Upper lobe of left lung (tissue), 6 donors: ENCODE results near the gene SCN4B. TPM values are rescaled to one million over a fixed set of nuclear protein-coding genes. Genes with fewer than 3 reads are reported as not detected.
"Not testable (repeated sequence)": the region's sequence is repeated elsewhere in the genome, so short reads cannot be mapped to it uniquely, and the experiment has no call there.

ENCODE experiments used
- ATAC-seq, 2 donors: fragments of 200-7000 bp; cut with Tn5 transposase; one replicate each; pipeline ENCODE4 v1.9.1; 2022; ENCODE audit warnings: mild to moderate bottlenecking in 2 of 2, moderate library complexity in 2 of 2; ENCODE audit not compliant: low FRiP score in 2 of 2
- DNase-seq, 2 donors: peaks; one replicate each; pipeline ENCODE4 v3.0.0-alpha.2; 2019 to 2020
- H3K27ac ChIP-seq, 4 donors: fragments of 200-600 bp; sonication (generic); one replicate each; pipeline ENCODE4 v1.5.1; 2016 to 2019
- H3K27me3 ChIP-seq, 4 donors: fragments of 200-600 bp; sonication (generic); one replicate each; pipeline ENCODE4 v1.5.1; 2017 to 2019
- H3K36me3 ChIP-seq, 4 donors: fragments of 200-600 bp; sonication (generic); one replicate each; pipeline ENCODE4 v1.5.1; 2016 to 2019
- H3K4me1 ChIP-seq, 4 donors: fragments of 200-600 bp; sonication (generic); one replicate each; pipeline ENCODE4 v1.5.1; 2018 to 2019
- H3K4me3 ChIP-seq, 4 donors: fragments of 200-600 bp; sonication (generic); one replicate each; pipeline ENCODE4 v1.5.1; 2017 to 2019; ENCODE audit warnings: mild to moderate bottlenecking in 2 of 4, moderate library complexity in 1 of 4
- H3K9me3 ChIP-seq, 4 donors: fragments of 200-600 bp; sonication (generic); one replicate each; pipeline ENCODE4 v1.5.1; 2018 to 2019
- CTCF ChIP-seq, 6 experiments: fragments of 450-650 bp in 4 of 6; fragments of 200-600 bp in 2 of 6; sonication (generic) in 2 of 6; IDR thresholded peaks; one replicate each; pipeline ENCODE4 v1.5.1; 2016 to 2019; ENCODE audit warnings: antibody characterized with exemption in 6 of 6
- EP300 ChIP-seq, 4 donors: sonication (generic); formaldehyde crosslinking; IDR thresholded peaks; one replicate each; pipeline ENCODE4 v1.5.1; 2017; ENCODE audit warnings: antibody characterized with exemption in 4 of 4, control low read depth in 2 of 4
- POLR2A ChIP-seq, 4 donors: fragments of 450-650 bp; IDR thresholded peaks; one replicate each; pipeline ENCODE4 v1.5.1; 2016 to 2017; ENCODE audit warnings: antibody characterized with exemption in 4 of 4, mild to moderate bottlenecking in 2 of 4
- POLR2AphosphoS5 ChIP-seq, 2 donors: sonication (generic); formaldehyde crosslinking; IDR thresholded peaks; one replicate each; pipeline ENCODE4 v1.5.1; 2017; ENCODE audit warnings: antibody characterized with exemption in 2 of 2
- WGBS, 2 donors: methylation state at CpG; one replicate each; pipeline ENCODE4 v1.1.5; 2017 to 2018; 5-methylcytosine and 5-hydroxymethylcytosine counted together
- total RNA-seq, 6 donors: library from RNA; depleted of rRNA in 4 of 6; stranded (reverse); fragments of >200 nt in 4 of 6; gene quantifications; one replicate each; pipeline versions ENCODE4 v1.1.0 to v1.2.1, GENCODE V29; 2016 to 2021
- donor health status: DM: no; HTN: no; CAD: no; lungs with moderate emphysema.
- donor health status: DM: no; HTN: yes; CAD: no; lungs with severe emphysema.

SCN4B gene
- total RNA-seq, 6 donors from 2014 or later = under 0.01 to 5.5 (median 3.3) TPM

GRCh38 chr11:118199135-118199534 is 46.5 kb upstream of the SCN4B start:
- no peak for TF ChIP-seq POLR2AphosphoS5 (IDR thresholded peaks at IDR 0.05)
- no peak for TF ChIP-seq CTCF (IDR thresholded peaks at IDR 0.05)
- no peak for TF ChIP-seq POLR2A (IDR thresholded peaks at IDR 0.05)
- TF ChIP-seq EP300 (IDR thresholded peaks at IDR 0.05) = no peak
- DNase-seq = no peak
- ATAC-seq = no peak
- WGBS, 2 donors = 77 to 79% methylated on average over 6 of the region's 6 CpGs
- Histone ChIP-seq H3K27ac (no peak overlapping the region), H3K4me1 (peaks cover 10 to 19% (median 16%) of the 10 kb centered on the region in 4 donors), H3K36me3 (peaks cover 0 to 4% (median 0%) of the 10 kb centered on the region in 4 donors), H3K27me3 (peaks cover 0 to under 1% (median 0%) of the 10 kb centered on the region in 4 donors), H3K4me3 (no peak overlapping the region), H3K9me3 (no peaks in the 10 kb centered on the region)

- peak; percentile 64 to 80 for ATAC-seq
These were observed 45.7 kb upstream of the SCN4B start for GRCh38 chr11:118198370-118198769.

GRCh38 chr11:118194835-118195627 is 42.4 kb upstream of the SCN4B start:
- no peaks in the 10 kb centered on the region for H3K27me3 ChIP-seq
- ATAC-seq (peak; percentile 94 to 96), DNase-seq (peak in 1 of 2 donors; percentile 88)
- H3K27ac ChIP-seq = peak overlapping the region in 3 of 4 donors; percentile 30 to 44 (median 43)
- H3K36me3 ChIP-seq = no peaks in the 10 kb centered on the region
- peaks cover 10 to 19% (median 16%) of the 10 kb centered on the region in 4 donors for H3K4me1 ChIP-seq
- 36 to 55% methylated on average over 9 to 10 of the region's 10 CpGs for whole genome bisulfite sequencing, 2 donors
- no peak overlapping the region for H3K4me3 ChIP-seq
- TF ChIP-seq POLR2AphosphoS5 (IDR thresholded peaks at IDR 0.05) (peak in 1 of 2 donors; percentile 44), EP300 (IDR thresholded peaks at IDR 0.05) (no peak), POLR2A (IDR thresholded peaks at IDR 0.05) (peak in 1 of 4 donors; percentile 23)
- no peaks in the 10 kb centered on the region for H3K9me3 ChIP-seq

More at GRCh38 chr11:118198370-118198769, 45.7 kb upstream of the SCN4B start:
- peak; percentile 73 to 84 for DNase-seq
- Histone ChIP-seq H3K4me3 (peak overlapping the region in 1 of 4 donors; percentile 15), H3K27ac (peak overlapping the region in 1 of 4 donors; percentile 38), H3K27me3 (no peaks in the 10 kb centered on the region), H3K36me3 (peaks cover 0 to 4% (median 0%) of the 10 kb centered on the region in 4 donors), H3K4me1 (peaks cover 10 to 19% (median 16%) of the 10 kb centered on the region in 4 donors), H3K9me3 (no peaks in the 10 kb centered on the region)
- TF ChIP-seq POLR2AphosphoS5 (IDR thresholded peaks at IDR 0.05) = no peak
- TF ChIP-seq CTCF (IDR thresholded peaks at IDR 0.05) = peak; percentile 61 to 86 (median 82)
- no peak for TF ChIP-seq POLR2A (IDR thresholded peaks at IDR 0.05)
- TF ChIP-seq EP300 (IDR thresholded peaks at IDR 0.05) = no peak
- WGBS, 2 donors = 0 to 1% methylated on average over 8 to 9 of the region's 9 CpGs

- Histone ChIP-seq H3K9me3 (no peaks in the 10 kb centered on the region), H3K4me3 (no peak overlapping the region), H3K27ac (no peak overlapping the region), H3K4me1 (peaks cover 10 to 18% (median 16%) of the 10 kb centered on the region in 4 donors), H3K36me3 (no peaks in the 10 kb centered on the region), H3K27me3 (no peaks in the 10 kb centered on the region)
- no peak for ATAC-seq
- DNase-seq = no peak
- WGBS, 2 donors = 61 to 72% methylated on average over 6 of the region's 6 CpGs
- TF ChIP-seq POLR2AphosphoS5 (IDR thresholded peaks at IDR 0.05) = no peak
- no peak for TF ChIP-seq POLR2A (IDR thresholded peaks at IDR 0.05)
- no peak for TF ChIP-seq CTCF (IDR thresholded peaks at IDR 0.05)
- no peak for TF ChIP-seq EP300 (IDR thresholded peaks at IDR 0.05)
These were observed 41.4 kb upstream of the SCN4B start for GRCh38 chr11:118193910-118194566.

- 89 to 93% methylated on average over 5 of the region's 5 CpGs for WGBS, 2 donors
- DNase-seq, H3K36me3 ChIP-seq, H3K27ac ChIP-seq, H3K9me3 ChIP-seq, H3K4me3 ChIP-seq, H3K27me3 ChIP-seq, ATAC-seq: not testable (repeated sequence)
- peaks cover 3 to 11% (median 9%) of the 10 kb centered on the region in 4 donors for H3K4me1 ChIP-seq
These were observed 40.2 kb upstream of the SCN4B start for GRCh38 chr11:118192817-118193216.

- 67 to 82% methylated on average over 2 of the region's 2 CpGs for WGBS, 2 donors
- not testable (repeated sequence) for H3K36me3 ChIP-seq
These were observed 38.4 kb upstream of the SCN4B start for GRCh38 chr11:118190942-118191506.

More at GRCh38 chr11:118190942-118191506, 38.4 kb upstream of the SCN4B start:
- not testable (repeated sequence) for H3K27me3 ChIP-seq, H3K4me3 ChIP-seq, ATAC-seq, H3K27ac ChIP-seq, H3K9me3 ChIP-seq, DNase-seq
- H3K4me1 ChIP-seq = peaks cover 3 to 11% (median 9%) of the 10 kb centered on the region in 4 donors
